Measurements from ENCODE around the gene ERC2.

Gene ERC2

GRCh38 chr3:55626279-55626665 lies 842.0 kb downstream of the ERC2 start:
- ChIA-PET CTCF (interaction anchor here (0.6 to 1.2 kb wide), 2 partner anchors 141 to 1984 kb away, joined by 3 read pairs; no protein-coding TSS in a partner anchor), POLR2A (no interaction called here)
- Histone ChIP-seq H3K36me3 (ENCODE audit: control insufficient read depth in 2 of 2, insufficient read depth in 1 of 2, low read length in 2 of 2) (no peaks in the 10 kb centered on the region), H3K4me3 (ENCODE audit: low read depth, low read length) (no peak overlapping the region), H3K9me3 (ENCODE audit: control insufficient read depth, insufficient read depth, low read depth, low read length) (no peaks in the 10 kb centered on the region), H3K4me1 (ENCODE audit: control insufficient read depth, insufficient read depth, low read length) (peaks cover 13% of the 10 kb centered on the region), H3K27ac (ENCODE audit: extremely low read depth, low read depth, low read length) (no peak overlapping the region)
- peak; percentile 61 for TF ChIP-seq PRDM6 (tag by site-specific recombination; IDR thresholded peaks at IDR 0.05)
- TF ChIP-seq, protein P1, sequence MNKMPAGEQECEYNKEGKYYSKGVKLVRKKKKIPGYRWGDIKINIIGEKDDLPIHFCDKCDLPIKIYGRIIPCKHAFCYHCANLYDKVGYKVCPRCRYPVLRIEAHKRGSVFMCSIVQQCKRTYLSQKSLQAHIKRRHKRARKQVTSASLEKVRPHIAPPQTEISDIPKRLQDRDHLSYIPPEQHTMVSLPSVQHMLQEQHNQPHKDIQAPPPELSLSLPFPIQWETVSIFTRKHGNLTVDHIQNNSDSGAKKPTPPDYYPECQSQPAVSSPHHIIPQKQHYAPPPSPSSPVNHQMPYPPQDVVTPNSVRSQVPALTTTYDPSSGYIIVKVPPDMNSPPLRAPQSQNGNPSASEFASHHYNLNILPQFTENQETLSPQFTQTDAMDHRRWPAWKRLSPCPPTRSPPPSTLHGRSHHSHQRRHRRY (tag by site-specific recombination; IDR thresholded peaks at IDR 0.05): no peak
- TF ChIP-seq ZNF692 (tag by site-specific recombination; IDR thresholded peaks at IDR 0.05): no peak

DNA sequence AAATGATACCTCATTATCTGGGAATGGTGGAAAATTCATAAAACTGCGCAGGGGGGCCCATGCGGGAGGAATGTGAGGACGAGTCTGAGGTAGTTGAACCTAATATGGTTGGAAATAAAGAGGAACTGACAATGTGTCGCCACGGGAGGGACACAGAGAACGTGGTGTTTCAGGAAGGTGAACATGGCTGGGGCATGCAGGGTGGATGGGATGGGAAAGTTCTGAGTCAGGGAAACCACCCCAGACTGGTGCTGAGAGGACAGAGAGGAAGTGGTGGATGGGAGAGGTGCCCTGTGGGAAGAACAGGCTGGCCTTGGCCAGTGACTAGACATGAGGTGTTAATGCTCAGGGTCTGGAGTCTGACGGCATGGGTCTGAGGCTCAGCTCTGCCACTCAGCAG lies 844.0 kb downstream of the ERC2 start:
- CTCF ChIA-PET: no interaction called here
- POLR2A ChIA-PET: no interaction called here
- H3K36me3 ChIP-seq (ENCODE audit: control insufficient read depth in 2 of 2, insufficient read depth in 1 of 2, low read length in 2 of 2): no peaks in the 10 kb centered on the region
- peaks cover 18% of the 10 kb centered on the region for H3K4me1 ChIP-seq (ENCODE audit: control insufficient read depth, insufficient read depth, low read length)
- TF ChIP-seq SCRT2 (tag by site-specific recombination; IDR thresholded peaks at IDR 0.05) (0 out of 2 replicates have a peak, but pooled peaks have one; percentile 4), ZBTB6 (tag by site-specific recombination; IDR thresholded peaks at IDR 0.05) (no peak), ZNF510 (tag by site-specific recombination; IDR thresholded peaks at IDR 0.05; ENCODE audit: insufficient replicate concordance) (no peak), GLIS1 (tag by site-specific recombination; IDR thresholded peaks at IDR 0.05) (peak; percentile 58)
- no peak overlapping the region for H3K27ac ChIP-seq (ENCODE audit: extremely low read depth, low read depth, low read length)
- no peaks in the 10 kb centered on the region for H3K9me3 ChIP-seq (ENCODE audit: control insufficient read depth, insufficient read depth, low read depth, low read length)
- H3K4me3 ChIP-seq (ENCODE audit: low read depth, low read length): no peak overlapping the region

- TF ChIP-seq FEZF1 (tag by site-specific recombination; IDR thresholded peaks at IDR 0.05) (no peak), SCRT2 (tag by site-specific recombination; IDR thresholded peaks at IDR 0.05) (peak; percentile 37; the same call in 1 of the 2 replicates), ZNF560 (tag by site-specific recombination; IDR thresholded peaks at IDR 0.05; ENCODE audit: borderline replicate concordance) (no peak), ZNF214 (tag by site-specific recombination; IDR thresholded peaks at IDR 0.05; ENCODE audit: borderline replicate concordance) (no peak), ZNF624 (tag by site-specific recombination; IDR thresholded peaks at IDR 0.05) (no peak)
- H3K36me3 ChIP-seq (ENCODE audit: control insufficient read depth in 2 of 2, insufficient read depth in 1 of 2, low read length in 2 of 2): no peaks in the 10 kb centered on the region
- ChIA-PET POLR2A (no interaction called here), CTCF (no interaction called here)
- H3K9me3 ChIP-seq (ENCODE audit: control insufficient read depth, insufficient read depth, low read depth, low read length): no peaks in the 10 kb centered on the region
- no peak overlapping the region for H3K4me3 ChIP-seq (ENCODE audit: low read depth, low read length)
- no peak overlapping the region for H3K27ac ChIP-seq (ENCODE audit: extremely low read depth, low read depth, low read length)
- H3K4me1 ChIP-seq (ENCODE audit: control insufficient read depth, insufficient read depth, low read length): peaks cover 18% of the 10 kb centered on the region
Measured at GRCh38 chr3:55623786-55624185, 844.5 kb downstream of the ERC2 start.

GRCh38 chr3:55622733-55623132 lies 845.5 kb downstream of the ERC2 start:
- TF ChIP-seq GLIS1 (tag by site-specific recombination; IDR thresholded peaks at IDR 0.05): peak; percentile 36; the same call in 1 of the 2 replicates
- TF ChIP-seq, protein P2, sequence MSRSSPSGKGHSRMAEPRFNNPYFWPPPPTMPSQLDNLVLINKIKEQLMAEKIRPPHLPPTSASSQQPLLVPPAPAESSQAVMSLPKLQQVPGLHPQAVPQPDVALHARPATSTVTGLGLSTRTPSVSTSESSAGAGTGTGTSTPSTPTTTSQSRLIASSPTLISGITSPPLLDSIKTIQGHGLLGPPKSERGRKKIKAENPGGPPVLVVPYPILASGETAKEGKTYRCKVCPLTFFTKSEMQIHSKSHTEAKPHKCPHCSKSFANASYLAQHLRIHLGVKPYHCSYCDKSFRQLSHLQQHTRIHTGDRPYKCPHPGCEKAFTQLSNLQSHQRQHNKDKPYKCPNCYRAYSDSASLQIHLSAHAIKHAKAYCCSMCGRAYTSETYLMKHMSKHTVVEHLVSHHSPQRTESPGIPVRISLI (tag by site-specific recombination; IDR thresholded peaks at IDR 0.05): no peak
- H3K4me1 ChIP-seq (ENCODE audit: control insufficient read depth, insufficient read depth, low read length): peaks cover 18% of the 10 kb centered on the region
- POLR2A ChIA-PET: no interaction called here

More at GRCh38 chr3:55622733-55623132, 845.5 kb downstream of the ERC2 start:
- no peak overlapping the region for H3K27ac ChIP-seq (ENCODE audit: extremely low read depth, low read depth, low read length)
- no peaks in the 10 kb centered on the region for H3K36me3 ChIP-seq (ENCODE audit: control insufficient read depth in 2 of 2, insufficient read depth in 1 of 2, low read length in 2 of 2)
- no peak overlapping the region for H3K4me3 ChIP-seq (ENCODE audit: low read depth, low read length)
- H3K9me3 ChIP-seq (ENCODE audit: control insufficient read depth, insufficient read depth, low read depth, low read length): no peaks in the 10 kb centered on the region
- CTCF ChIA-PET: no interaction called here

All from HEK293 (cell line).